Progenitor cell of endocrine pancreas (in vitro differentiated cells): ENCODE results near the gene CSGALNACT2. TPM values are rescaled to one million over a fixed set of nuclear protein-coding genes. Genes with fewer than 3 reads are reported as not detected.

Experiments
- DNase-seq: peaks from one replicate; pipeline ENCODE4 v3.0.0; 2021; ENCODE audit warnings: low spot score; ENCODE audit not compliant: unreplicated experiment
- H3K27ac Mint-ChIP-seq: 2 replicates; pipeline ENCODE4 v1.8.0; 2021; ENCODE audit warnings: mild to moderate bottlenecking, moderate library complexity, mixed read lengths
- H3K27me3 Mint-ChIP-seq: 2 replicates; pipeline ENCODE4 v1.8.0; 2021; ENCODE audit warnings: mixed read lengths
- H3K36me3 Mint-ChIP-seq: 2 replicates; pipeline ENCODE4 v1.8.0; 2022; ENCODE audit warnings: mixed read lengths; ENCODE audit not compliant: insufficient read depth
- H3K4me1 Mint-ChIP-seq: 2 replicates; pipeline ENCODE4 v1.8.0; 2021; ENCODE audit warnings: low read depth, mixed read lengths
- H3K4me3 Mint-ChIP-seq: 2 replicates; pipeline ENCODE4 v1.8.0; 2021; ENCODE audit warnings: low read depth, mild to moderate bottlenecking, moderate library complexity, mixed read lengths
- H3K9me3 Mint-ChIP-seq: 2 replicates; pipeline ENCODE4 v1.8.0; 2021; ENCODE audit warnings: low read depth, mixed read lengths
- total RNA-seq: library from RNA; stranded (reverse); gene quantifications from 2 replicates; pipeline ENCODE4 v1.2.1, GENCODE V29; 2021
- TF ChIP-seq, protein P1 (sequence below): fragments of 200-600 bp; sonication (generic); IDR thresholded peaks from one replicate; pipeline ENCODE4 v1.5.0; 2021; ENCODE audit warnings: antibody characterized with exemption, mild to moderate bottlenecking; ENCODE audit not compliant: unreplicated experiment

Gene CSGALNACT2
- total RNA-seq, 1 donor from 2014 or later: 8.9 TPM

- H3K4me3 Mint-ChIP-seq: no peak overlapping the region
- H3K9me3 Mint-ChIP-seq: no peaks in the 10 kb centered on the region
Observed at GRCh38 chr10:43227911-43228782, 89.9 kb downstream of the CSGALNACT2 start.

GRCh38 chr10:43228783-43229207 is 90.5 kb downstream of the CSGALNACT2 start:
- H3K36me3 Mint-ChIP-seq: no peaks in the 10 kb centered on the region
- peaks cover 3% of the 10 kb centered on the region for H3K4me1 Mint-ChIP-seq
- TF ChIP-seq, protein P1, sequence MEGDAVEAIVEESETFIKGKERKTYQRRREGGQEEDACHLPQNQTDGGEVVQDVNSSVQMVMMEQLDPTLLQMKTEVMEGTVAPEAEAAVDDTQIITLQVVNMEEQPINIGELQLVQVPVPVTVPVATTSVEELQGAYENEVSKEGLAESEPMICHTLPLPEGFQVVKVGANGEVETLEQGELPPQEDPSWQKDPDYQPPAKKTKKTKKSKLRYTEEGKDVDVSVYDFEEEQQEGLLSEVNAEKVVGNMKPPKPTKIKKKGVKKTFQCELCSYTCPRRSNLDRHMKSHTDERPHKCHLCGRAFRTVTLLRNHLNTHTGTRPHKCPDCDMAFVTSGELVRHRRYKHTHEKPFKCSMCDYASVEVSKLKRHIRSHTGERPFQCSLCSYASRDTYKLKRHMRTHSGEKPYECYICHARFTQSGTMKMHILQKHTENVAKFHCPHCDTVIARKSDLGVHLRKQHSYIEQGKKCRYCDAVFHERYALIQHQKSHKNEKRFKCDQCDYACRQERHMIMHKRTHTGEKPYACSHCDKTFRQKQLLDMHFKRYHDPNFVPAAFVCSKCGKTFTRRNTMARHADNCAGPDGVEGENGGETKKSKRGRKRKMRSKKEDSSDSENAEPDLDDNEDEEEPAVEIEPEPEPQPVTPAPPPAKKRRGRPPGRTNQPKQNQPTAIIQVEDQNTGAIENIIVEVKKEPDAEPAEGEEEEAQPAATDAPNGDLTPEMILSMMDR: no peak
- peak overlapping the region; percentile 66 for H3K4me3 Mint-ChIP-seq
- peaks cover 73% of the 10 kb centered on the region for H3K27me3 Mint-ChIP-seq
- DNase-seq: peak; percentile 8
- no peak overlapping the region for H3K27ac Mint-ChIP-seq
- no peaks in the 10 kb centered on the region for H3K9me3 Mint-ChIP-seq

More at GRCh38 chr10:43227911-43228782, 89.9 kb downstream of the CSGALNACT2 start:
- peak; percentile 6 for DNase-seq
- no peaks in the 10 kb centered on the region for H3K36me3 Mint-ChIP-seq
- TF ChIP-seq, protein P1: no peak
- H3K27me3 Mint-ChIP-seq: peaks cover 70% of the 10 kb centered on the region
- peaks cover 3% of the 10 kb centered on the region for H3K4me1 Mint-ChIP-seq
- H3K27ac Mint-ChIP-seq: no peak overlapping the region

GRCh38 chr10:43229208-43230061 is 91.2 kb downstream of the CSGALNACT2 start:
- H3K4me1 Mint-ChIP-seq: peaks cover 3% of the 10 kb centered on the region
- H3K4me3 Mint-ChIP-seq: peak overlapping the region; percentile 66
- H3K27me3 Mint-ChIP-seq: peaks cover 76% of the 10 kb centered on the region

DNA sequence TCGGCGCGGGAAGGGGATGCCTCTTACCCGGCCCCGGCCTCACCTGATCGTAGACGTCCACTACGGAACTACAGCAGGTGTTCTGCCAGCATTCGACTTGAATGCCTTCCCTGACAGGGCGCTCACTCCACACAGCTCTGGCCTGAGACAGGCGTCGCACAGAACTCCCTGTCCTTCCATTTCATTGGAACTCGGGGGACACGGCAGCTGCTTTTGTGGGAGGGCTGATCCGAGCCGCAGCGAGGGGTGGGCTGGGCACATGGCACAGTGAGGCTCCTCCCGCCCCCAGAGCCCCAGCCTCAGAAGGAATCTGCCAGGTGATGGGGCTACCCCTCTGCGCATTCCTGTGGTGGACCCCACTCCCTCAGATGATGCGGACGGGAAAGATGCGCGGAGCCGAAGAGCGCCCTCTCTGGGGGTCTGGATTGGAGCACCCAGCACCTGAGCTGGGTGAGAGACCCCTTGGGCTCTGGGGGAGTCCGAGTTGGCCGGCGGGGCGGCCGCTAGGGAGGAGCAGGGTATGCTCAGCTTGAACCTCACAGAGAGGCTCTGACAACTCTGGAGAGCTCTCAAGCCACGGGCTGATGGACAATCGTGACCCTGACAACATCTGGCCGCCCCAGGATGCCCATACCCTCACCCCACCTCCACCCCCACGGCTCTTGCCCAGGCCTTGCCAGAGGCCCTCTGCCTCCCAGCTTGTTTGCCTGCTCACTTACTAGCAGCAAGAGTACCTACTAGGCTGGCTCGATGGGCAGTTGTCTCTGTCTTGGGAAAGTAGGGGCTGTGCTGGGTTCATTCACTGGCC is 92.1 kb downstream of the CSGALNACT2 start:
- peak; percentile 9 for DNase-seq
- TF ChIP-seq, protein P1: peak; percentile 13
- H3K27me3 Mint-ChIP-seq: peaks cover 70% of the 10 kb centered on the region
- no peak overlapping the region for H3K27ac Mint-ChIP-seq
- peaks cover 3% of the 10 kb centered on the region for H3K4me1 Mint-ChIP-seq
- H3K4me3 Mint-ChIP-seq: peak overlapping the region; percentile 50
- H3K36me3 Mint-ChIP-seq: no peaks in the 10 kb centered on the region
- no peaks in the 10 kb centered on the region for H3K9me3 Mint-ChIP-seq

More at GRCh38 chr10:43229208-43230061, 91.2 kb downstream of the CSGALNACT2 start:
- H3K9me3 Mint-ChIP-seq: no peaks in the 10 kb centered on the region
- peak; percentile 38 for DNase-seq
- no peaks in the 10 kb centered on the region for H3K36me3 Mint-ChIP-seq
- H3K27ac Mint-ChIP-seq: no peak overlapping the region
- TF ChIP-seq, protein P1: peak; percentile 27
